Ascending aorta (tissue), 2 donors: ENCODE data around the gene RAI14. TPM values are rescaled to one million over a fixed set of nuclear protein-coding genes. Genes with fewer than 3 reads are reported as not detected.
"Not testable (repeated sequence)": the region's sequence is repeated elsewhere in the genome, so short reads cannot be mapped to it uniquely, and the experiment has no call there.

Experiments
- DNase-seq, 2 donors: peaks; one replicate each; pipeline ENCODE4 v3.0.0-alpha.2; 2019; ENCODE audit warnings: low spot score in 2 of 2
- H3K27ac ChIP-seq, 2 donors: fragments of 200-600 bp; sonication (generic); one replicate each; pipeline ENCODE4 v1.5.1; 2016 to 2017; ENCODE audit warnings: mild to moderate bottlenecking in 1 of 2
- H3K27me3 ChIP-seq: fragments of 200-600 bp; sonication (generic); one replicate; pipeline ENCODE4 v1.5.1; 2017
- H3K36me3 ChIP-seq, 2 donors: fragments of 200-600 bp; sonication (generic); one replicate each; pipeline ENCODE4 v1.5.1; 2016
- H3K4me1 ChIP-seq, 2 donors: fragments of 200-600 bp; sonication (generic); one replicate each; pipeline ENCODE4 v1.5.1; 2016 to 2017; ENCODE audit warnings: mild to moderate bottlenecking in 1 of 2
- H3K4me3 ChIP-seq, 2 donors: fragments of 200-600 bp; sonication (generic); one replicate each; pipeline ENCODE4 v1.5.1; 2016 to 2017; ENCODE audit warnings: mild to moderate bottlenecking in 1 of 2
- H3K9me3 ChIP-seq, 2 donors: fragments of 200-600 bp; sonication (generic); one replicate each; pipeline ENCODE4 v1.5.1; 2016
- CTCF ChIP-seq, 3 experiments: fragments of 200-600 bp in 2 of 3; fragments of 450-650 bp in 1 of 3; sonication (generic) in 2 of 3; IDR thresholded peaks; one replicate each; pipeline ENCODE4 v1.5.1; 2016 to 2019; ENCODE audit warnings: antibody characterized with exemption in 3 of 3, mild to moderate bottlenecking in 1 of 3, moderate library complexity in 1 of 3
- intact Hi-C: fragments of 100-400 bp; cut with DNase I; formaldehyde crosslinking; loops from one replicate; pipeline ENCODE4 v1.15.1; 2023
- total RNA-seq: library from RNA; depleted of rRNA; stranded (reverse); fragments of >200 nt; gene quantifications from one replicate; pipeline ENCODE4 v1.1.0, GENCODE V29; 2016

RAI14 gene
- total RNA-seq, 1 donor from 2014 or later = 134 TPM

DNA sequence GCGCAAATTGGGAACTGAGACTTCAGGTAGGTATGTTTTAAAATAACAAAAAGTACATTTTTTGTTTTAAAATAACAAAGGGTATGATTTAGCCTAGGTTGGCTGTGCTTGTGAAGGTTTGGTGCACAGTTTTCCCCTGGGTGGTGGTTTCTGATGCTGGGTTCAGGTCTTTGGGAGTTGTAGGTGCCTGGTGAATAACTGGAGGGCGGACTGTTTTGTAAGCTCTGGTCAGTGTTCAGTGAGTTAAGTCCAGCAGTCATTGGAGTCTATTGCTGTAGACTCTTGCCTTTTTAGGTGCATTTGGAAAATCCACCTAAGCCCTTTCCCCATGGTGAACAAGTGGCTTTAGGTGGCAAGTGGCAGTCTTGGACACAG lies 43.9 kb downstream of the RAI14 start:
- peak overlapping the region; percentile 3 to 10 for H3K27ac ChIP-seq

GRCh38 chr5:34701442-34701841 lies 45.3 kb downstream of the RAI14 start:
- DNase-seq, H3K27ac ChIP-seq, intact Hi-C loops, H3K4me1 ChIP-seq, H3K4me3 ChIP-seq, H3K36me3 ChIP-seq, H3K27me3 ChIP-seq, H3K9me3 ChIP-seq: not testable (repeated sequence)

More for the DNA sequence above, 43.9 kb downstream of the RAI14 start:
- no peak overlapping the region for H3K4me3 ChIP-seq
- no peaks in the 10 kb centered on the region for H3K36me3 ChIP-seq
- H3K27me3 ChIP-seq = no peaks in the 10 kb centered on the region
- H3K9me3 ChIP-seq = no peaks in the 10 kb centered on the region
- no peak for DNase-seq
- intact Hi-C loops = no loop called here
- peaks cover 3% of the 10 kb centered on the region in 2 donors for H3K4me1 ChIP-seq
- no peak for TF ChIP-seq CTCF (IDR thresholded peaks at IDR 0.05)

DNA sequence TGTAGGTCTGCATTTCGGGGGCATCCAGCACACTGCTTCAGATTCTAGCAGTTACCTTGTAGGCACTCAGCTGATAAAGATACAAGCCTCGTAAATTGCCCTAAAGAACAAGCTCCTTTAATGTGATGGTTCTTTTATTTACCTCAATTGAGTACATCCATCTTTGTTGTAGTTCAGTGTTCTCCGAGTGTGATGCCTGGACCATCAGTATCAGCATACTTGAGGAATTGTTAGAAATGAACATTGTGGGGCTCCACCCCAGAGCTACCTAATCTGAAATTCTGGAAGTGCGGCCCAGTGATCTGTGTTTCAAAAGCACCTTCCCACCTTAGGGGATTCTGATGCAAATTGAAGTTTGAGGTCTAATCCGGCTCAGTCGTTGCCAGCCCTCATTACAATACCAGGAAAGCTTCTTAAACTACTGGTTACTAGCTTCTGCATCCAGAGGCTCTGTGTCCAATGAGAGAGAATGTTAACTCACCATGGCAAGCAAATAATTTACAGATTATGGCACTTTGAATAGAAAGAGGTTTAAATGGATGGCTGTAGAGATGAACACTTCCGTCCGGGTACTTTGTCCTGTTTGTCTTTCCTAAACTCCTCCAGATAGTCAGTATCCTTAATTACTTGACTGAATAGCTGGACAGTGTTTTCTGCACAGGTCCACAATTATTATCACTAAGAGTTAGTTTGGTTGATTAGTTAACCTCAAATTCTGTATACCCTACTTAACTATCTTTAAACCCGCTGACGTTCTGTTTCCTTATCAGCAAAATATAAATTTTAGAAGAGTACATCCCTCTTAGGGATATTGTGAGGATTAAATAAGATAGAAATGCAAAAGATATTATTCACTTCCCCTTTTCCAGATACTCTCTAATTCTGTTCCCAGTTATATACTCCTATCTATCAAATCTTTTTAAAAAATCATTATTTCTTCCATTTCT lies 47.9 kb downstream of the RAI14 start:
- Histone ChIP-seq H3K9me3 (no peaks in the 10 kb centered on the region), H3K27ac (peak overlapping the region in 1 of 2 donors; percentile 23), H3K4me1 (peaks cover 3 to 22% of the 10 kb centered on the region in 2 donors), H3K27me3 (no peaks in the 10 kb centered on the region), H3K4me3 (no peak overlapping the region), H3K36me3 (no peaks in the 10 kb centered on the region)
- no peak for TF ChIP-seq CTCF (IDR thresholded peaks at IDR 0.05)
- DNase-seq = no peak
- intact Hi-C loops = no loop called here

GRCh38 chr5:34706084-34706483 lies 50.0 kb downstream of the RAI14 start:
- Histone ChIP-seq H3K9me3 (no peaks in the 10 kb centered on the region), H3K4me3 (no peak overlapping the region), H3K4me1 (peaks cover 7 to 36% of the 10 kb centered on the region in 2 donors), H3K36me3 (no peaks in the 10 kb centered on the region), H3K27ac (peak overlapping the region; percentile 60 to 61), H3K27me3 (no peaks in the 10 kb centered on the region)
- DNase-seq = no peak
- intact Hi-C loops = loop anchor here (5.0 kb wide), 1 partner anchor 184 kb away; no protein-coding TSS in a partner anchor
- TF ChIP-seq CTCF (IDR thresholded peaks at IDR 0.05) = no peak

GRCh38 chr5:34707451-34708107 lies 51.5 kb downstream of the RAI14 start:
- no peak for TF ChIP-seq CTCF (IDR thresholded peaks at IDR 0.05)
- Histone ChIP-seq H3K27me3 (no peaks in the 10 kb centered on the region), H3K4me1 (peaks cover 7 to 36% of the 10 kb centered on the region in 2 donors), H3K9me3 (no peaks in the 10 kb centered on the region), H3K36me3 (no peaks in the 10 kb centered on the region), H3K27ac (peak overlapping the region; percentile 60 to 61), H3K4me3 (no peak overlapping the region)
- intact Hi-C loops = loop anchor here (5.0 kb wide), 1 partner anchor 185 kb away; no protein-coding TSS in a partner anchor
- no peak for DNase-seq

GRCh38 chr5:34708777-34709176 lies 52.6 kb downstream of the RAI14 start:
- intact Hi-C loops = loop anchor here (5.0 kb wide), 1 partner anchor 186 kb away; no protein-coding TSS in a partner anchor
- Histone ChIP-seq H3K9me3 (no peaks in the 10 kb centered on the region), H3K27ac (peak overlapping the region in 1 of 2 donors; percentile 80), H3K36me3 (no peaks in the 10 kb centered on the region), H3K4me3 (no peak overlapping the region), H3K4me1 (peaks cover 7 to 36% of the 10 kb centered on the region in 2 donors), H3K27me3 (no peaks in the 10 kb centered on the region)
- no peak for DNase-seq
- TF ChIP-seq CTCF (IDR thresholded peaks at IDR 0.05) = no peak
